ENCODE results near the gene COL6A6. TPM values are rescaled to one million over a fixed set of nuclear protein-coding genes. Genes with fewer than 3 reads are reported as not detected.
"Not testable (repeated sequence)": the region's sequence is repeated elsewhere in the genome, so short reads cannot be mapped to it uniquely, and the experiment has no call there.

The COL6A6 gene
- total RNA-seq, 4 donors from 2014 or later = 0.11 to 0.62 (median 0.38) TPM; not detected in 1

DNA sequence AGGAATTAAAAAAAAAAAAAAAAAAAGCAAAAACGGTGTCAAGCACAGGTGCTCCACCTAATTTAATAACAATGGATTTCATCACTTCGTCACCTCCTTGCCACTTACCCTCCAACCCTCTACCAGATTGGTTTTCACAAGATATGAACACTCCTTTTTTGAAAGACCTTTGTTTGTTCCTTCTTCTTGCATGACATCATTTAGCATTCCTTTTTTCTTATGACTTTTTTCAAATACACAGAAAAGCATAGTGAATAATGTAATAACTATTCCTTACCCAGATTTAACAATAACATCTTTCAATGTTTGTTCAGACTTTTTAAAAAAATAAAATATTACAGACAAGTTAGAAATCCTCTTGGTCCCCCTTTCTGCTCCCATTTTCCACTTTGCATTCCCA is 16.3 kb downstream of the COL6A6 start:
- no peaks in the 10 kb centered on the region for H3K9me3 ChIP-seq
- no peaks in the 10 kb centered on the region for H3K36me3 ChIP-seq
- H3K4me1 ChIP-seq = peaks cover 6% of the 10 kb centered on the region
- H3K27me3 ChIP-seq = no peaks in the 10 kb centered on the region
- no peak overlapping the region for H3K27ac ChIP-seq
- no peak overlapping the region for H3K4me3 ChIP-seq
- no peak for TF ChIP-seq POLR2AphosphoS5 (IDR thresholded peaks at IDR 0.05)
- TF ChIP-seq, protein P1, sequence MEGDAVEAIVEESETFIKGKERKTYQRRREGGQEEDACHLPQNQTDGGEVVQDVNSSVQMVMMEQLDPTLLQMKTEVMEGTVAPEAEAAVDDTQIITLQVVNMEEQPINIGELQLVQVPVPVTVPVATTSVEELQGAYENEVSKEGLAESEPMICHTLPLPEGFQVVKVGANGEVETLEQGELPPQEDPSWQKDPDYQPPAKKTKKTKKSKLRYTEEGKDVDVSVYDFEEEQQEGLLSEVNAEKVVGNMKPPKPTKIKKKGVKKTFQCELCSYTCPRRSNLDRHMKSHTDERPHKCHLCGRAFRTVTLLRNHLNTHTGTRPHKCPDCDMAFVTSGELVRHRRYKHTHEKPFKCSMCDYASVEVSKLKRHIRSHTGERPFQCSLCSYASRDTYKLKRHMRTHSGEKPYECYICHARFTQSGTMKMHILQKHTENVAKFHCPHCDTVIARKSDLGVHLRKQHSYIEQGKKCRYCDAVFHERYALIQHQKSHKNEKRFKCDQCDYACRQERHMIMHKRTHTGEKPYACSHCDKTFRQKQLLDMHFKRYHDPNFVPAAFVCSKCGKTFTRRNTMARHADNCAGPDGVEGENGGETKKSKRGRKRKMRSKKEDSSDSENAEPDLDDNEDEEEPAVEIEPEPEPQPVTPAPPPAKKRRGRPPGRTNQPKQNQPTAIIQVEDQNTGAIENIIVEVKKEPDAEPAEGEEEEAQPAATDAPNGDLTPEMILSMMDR (IDR thresholded peaks at IDR 0.05) = no peak
- TF ChIP-seq POLR2A (IDR thresholded peaks at IDR 0.05) = no peak
- TF ChIP-seq EP300 (IDR thresholded peaks at IDR 0.05) = no peak
- 74% methylated on average over 2 of the region's 2 CpGs for WGBS
- no peak for DNase-seq (ENCODE audit: low spot score in 2 of 2)

GRCh38 chr3:130537673-130538304 is 20.8 kb downstream of the COL6A6 start:
- TF ChIP-seq, protein P1 (IDR thresholded peaks at IDR 0.05) = no peak
- H3K27ac ChIP-seq = no peak overlapping the region
- H3K4me3 ChIP-seq = no peak overlapping the region
- peaks cover 3% of the 10 kb centered on the region for H3K4me1 ChIP-seq
- H3K9me3 ChIP-seq = no peaks in the 10 kb centered on the region
- no peak for DNase-seq (ENCODE audit: low spot score in 2 of 2)
- WGBS = 32% methylated on average over 1 of the region's 1 CpG
- H3K36me3 ChIP-seq = no peaks in the 10 kb centered on the region
- no peaks in the 10 kb centered on the region for H3K27me3 ChIP-seq

GRCh38 chr3:130539005-130539404 is 22.0 kb downstream of the COL6A6 start:
- 83% methylated on average over 6 of the region's 6 CpGs for WGBS
- TF ChIP-seq, protein P1 (IDR thresholded peaks at IDR 0.05) = no peak
- no peak for TF ChIP-seq POLR2AphosphoS5 (IDR thresholded peaks at IDR 0.05)
- no peak for TF ChIP-seq POLR2A (IDR thresholded peaks at IDR 0.05)
- no peak for TF ChIP-seq EP300 (IDR thresholded peaks at IDR 0.05)
- no peaks in the 10 kb centered on the region for H3K27me3 ChIP-seq
- no peak overlapping the region for H3K27ac ChIP-seq
- peaks cover 3% of the 10 kb centered on the region for H3K4me1 ChIP-seq
- DNase-seq (ENCODE audit: low spot score in 2 of 2) = no peak
- no peaks in the 10 kb centered on the region for H3K9me3 ChIP-seq
- no peaks in the 10 kb centered on the region for H3K36me3 ChIP-seq
- H3K4me3 ChIP-seq = no peak overlapping the region

- no peaks in the 10 kb centered on the region for H3K27me3 ChIP-seq
- 71% methylated on average over 3 of the region's 3 CpGs for WGBS
- no peaks in the 10 kb centered on the region for H3K36me3 ChIP-seq
- TF ChIP-seq EP300 (IDR thresholded peaks at IDR 0.05) (no peak), POLR2A (IDR thresholded peaks at IDR 0.05) (no peak), POLR2AphosphoS5 (IDR thresholded peaks at IDR 0.05) (no peak)
- TF ChIP-seq, protein P1 (IDR thresholded peaks at IDR 0.05) = no peak
- no peaks in the 10 kb centered on the region for H3K4me1 ChIP-seq
- DNase-seq (ENCODE audit: low spot score in 2 of 2) = no peak
- H3K9me3 ChIP-seq = no peaks in the 10 kb centered on the region
- no peak overlapping the region for H3K27ac ChIP-seq
- H3K4me3 ChIP-seq = no peak overlapping the region
Measured at GRCh38 chr3:130543322-130543721, 26.3 kb downstream of the COL6A6 start.

DNA sequence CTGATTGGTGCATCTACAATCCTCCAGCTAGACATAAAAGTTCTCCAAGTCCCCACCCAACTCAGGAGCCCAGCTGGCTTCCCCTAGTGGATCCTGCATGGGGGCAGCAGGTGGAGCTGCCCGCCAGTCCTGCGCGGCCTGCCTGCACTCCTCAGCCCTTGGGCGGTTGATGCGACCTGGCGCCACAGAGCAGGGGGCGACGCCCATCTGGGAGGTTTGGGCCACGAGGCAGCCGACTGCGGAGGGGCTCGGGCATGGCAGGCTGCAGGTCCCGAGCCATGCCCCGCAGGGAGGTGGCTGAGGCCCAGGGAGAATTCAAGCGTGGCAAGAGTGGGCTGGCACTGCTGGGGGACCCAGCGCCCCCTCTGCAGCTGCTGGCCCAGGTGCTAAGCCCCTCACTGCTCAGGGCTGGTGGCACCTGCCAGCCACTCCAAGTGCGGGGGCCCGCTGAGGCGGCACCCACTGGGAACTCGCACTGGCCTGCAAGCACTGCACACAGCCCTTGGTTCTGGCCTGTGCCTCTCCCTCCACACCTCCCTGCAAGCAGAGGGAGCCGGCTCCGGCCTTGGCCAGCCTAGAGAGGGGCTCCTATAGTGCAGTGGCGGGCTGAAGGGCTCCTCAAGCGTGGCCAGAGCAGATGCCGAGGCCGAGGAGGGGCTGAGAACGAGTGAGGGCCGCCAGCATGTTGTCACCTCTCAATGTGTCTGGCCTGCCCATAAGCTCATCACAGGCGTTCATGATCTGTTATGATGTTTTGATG is 30.1 kb downstream of the COL6A6 start:
- DNase-seq (ENCODE audit: low spot score in 2 of 2) = no peak
- 97% methylated on average over 5 of the region's 29 CpGs for WGBS
- no peaks in the 10 kb centered on the region for H3K9me3 ChIP-seq
- H3K27ac ChIP-seq = no peak overlapping the region
- no peaks in the 10 kb centered on the region for H3K27me3 ChIP-seq
- no peaks in the 10 kb centered on the region for H3K4me1 ChIP-seq
- no peak overlapping the region for H3K4me3 ChIP-seq
- TF ChIP-seq, protein P1 (IDR thresholded peaks at IDR 0.05) = no peak
- TF ChIP-seq POLR2A (IDR thresholded peaks at IDR 0.05) (no peak), POLR2AphosphoS5 (IDR thresholded peaks at IDR 0.05) (no peak), EP300 (IDR thresholded peaks at IDR 0.05) (no peak)
- no peaks in the 10 kb centered on the region for H3K36me3 ChIP-seq

DNA sequence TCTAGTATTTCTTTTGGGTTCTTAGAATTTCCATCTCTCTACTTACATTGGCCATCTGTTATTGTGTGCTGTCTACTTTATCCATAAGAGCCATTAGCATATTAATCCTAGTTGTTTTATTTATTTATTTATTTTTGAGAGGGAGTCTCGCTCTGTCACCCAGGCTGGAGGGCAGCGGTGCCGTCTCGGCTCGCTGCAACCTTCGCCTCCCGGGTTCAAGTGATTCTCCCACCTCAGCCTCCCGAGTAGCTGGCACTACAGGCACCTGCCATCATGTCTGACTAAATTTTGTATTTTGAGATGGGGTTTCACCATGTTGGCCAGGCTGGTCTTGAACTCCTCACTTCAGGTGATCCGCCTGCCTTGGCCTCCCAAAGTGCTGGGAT is 30.7 kb downstream of the COL6A6 start:
- H3K4me3 ChIP-seq; H3K27me3 ChIP-seq; H3K4me1 ChIP-seq; H3K9me3 ChIP-seq; H3K27ac ChIP-seq; H3K36me3 ChIP-seq; DNase-seq (ENCODE audit: low spot score in 2 of 2): not testable (repeated sequence)
- 94% methylated on average over 9 of the region's 9 CpGs for WGBS
